Erythroblast (primary cell): Measurements from ENCODE around the gene SERPINH1.

Source experiments
- GATA1 ChIP-seq: IDR thresholded peaks from 2 replicates; pipeline ENCODE4 v1.6.1; 2011; ENCODE audit warnings: low read depth, mild to moderate bottlenecking, control low read depth, low read length, moderate library complexity
- POLR2A ChIP-seq: IDR thresholded peaks from 2 replicates; pipeline ENCODE4 v1.6.1; 2011; ENCODE audit warnings: mild to moderate bottlenecking, low read length

GRCh38 chr11:75606099-75606498 lies 44.0 kb downstream of the SERPINH1 start:
- TF ChIP-seq POLR2A (no peak), GATA1 (no peak)
